GM23248 (cell line): ENCODE results near the gene MAML2. TPM values are rescaled to one million over a fixed set of nuclear protein-coding genes. Genes with fewer than 3 reads are reported as not detected.

Experiments
- DNase-seq: peaks from one replicate; pipeline ENCODE4 v3.0.0-alpha.2; 2015
- H2AFZ ChIP-seq: fragments of 200-600 bp; sonication (generic); 2 replicates; pipeline ENCODE4 v1.6.1; 2016; ENCODE audit warnings: antibody characterized with exemption
- H3F3A ChIP-seq: fragments of 200-600 bp; sonication (generic); 2 replicates; pipeline ENCODE4 v1.6.1; 2016; ENCODE audit warnings: mild to moderate bottlenecking, antibody characterized with exemption, mixed run types; ENCODE audit not compliant: insufficient read depth
- H3K27ac ChIP-seq: fragments of 200-600 bp; sonication (generic); 2 replicates; pipeline ENCODE4 v1.5.1; 2016; ENCODE audit warnings: mild to moderate bottlenecking
- H3K27me3 ChIP-seq: fragments of 200-600 bp; sonication (generic); replicated peaks from 2 replicates; pipeline ENCODE4 v1.6.1; 2016; ENCODE audit warnings: mild to moderate bottlenecking; ENCODE audit not compliant: insufficient read depth
- H3K36me3 ChIP-seq: fragments of 200-600 bp; sonication (generic); 2 replicates; pipeline ENCODE4 v1.6.1; 2016; ENCODE audit warnings: low read depth, mild to moderate bottlenecking
- H3K4me1 ChIP-seq: fragments of 200-600 bp; sonication (generic); 2 replicates; pipeline ENCODE4 v1.6.1; 2016; ENCODE audit warnings: mild to moderate bottlenecking; ENCODE audit not compliant: insufficient read depth
- H3K4me2 ChIP-seq: fragments of 200-600 bp; sonication (generic); one replicate; pipeline ENCODE4 v1.6.1; 2016; ENCODE audit warnings: mild to moderate bottlenecking; ENCODE audit not compliant: unreplicated experiment
- H3K4me3 ChIP-seq: fragments of 200-600 bp; sonication (generic); 2 replicates; pipeline ENCODE4 v1.5.1; 2016; ENCODE audit warnings: mild to moderate bottlenecking
- H3K79me2 ChIP-seq: fragments of 200-600 bp; sonication (generic); 2 replicates; pipeline ENCODE4 v1.6.1; 2016; ENCODE audit warnings: mild to moderate bottlenecking; ENCODE audit not compliant: insufficient read depth
- H3K9ac ChIP-seq: fragments of 200-600 bp; sonication (generic); 2 replicates; pipeline ENCODE4 v1.6.1; 2016; ENCODE audit warnings: mild to moderate bottlenecking
- H3K9me2 ChIP-seq: fragments of 200-600 bp; sonication (generic); 2 replicates; pipeline ENCODE4 v1.6.1; 2016; ENCODE audit warnings: mixed run types, mild to moderate bottlenecking, moderate library complexity; ENCODE audit not compliant: insufficient read depth
- H3K9me3 ChIP-seq: fragments of 200-600 bp; sonication (generic); one replicate; pipeline ENCODE4 v1.6.1; 2017; ENCODE audit warnings: low read depth
- H4K20me1 ChIP-seq: fragments of 200-600 bp; sonication (generic); 2 replicates; pipeline ENCODE4 v1.6.0; 2016; ENCODE audit not compliant: insufficient read depth
- EZH2 ChIP-seq: fragments of 200-600 bp; sonication (generic); IDR thresholded peaks from 2 replicates; pipeline ENCODE4 v1.6.1; 2018; ENCODE audit warnings: antibody characterized with exemption, mild to moderate bottlenecking; ENCODE audit not compliant: insufficient read depth, poor library complexity, severe bottlenecking
- EZH2phosphoT487 ChIP-seq: fragments of 200-600 bp; sonication (generic); IDR thresholded peaks from 2 replicates; pipeline ENCODE4 v1.6.1; 2018; ENCODE audit warnings: antibody characterized with exemption, moderate library complexity, mild to moderate bottlenecking, low read depth; ENCODE audit not compliant: insufficient read depth
- WGBS, 2 experiments: methylation state at CpG; one replicate each; pipeline ENCODE4 v1.1.6; 2015 to 2017; ENCODE audit warnings: low lambda C conversion rate in 2 of 2, low coverage in 1 of 2; ENCODE audit errors: missing lambda C conversion rate in 2 of 2; 5-methylcytosine and 5-hydroxymethylcytosine counted together
- in situ Hi-C: fragments of 300-500 bp; cut with MboI; formaldehyde crosslinking; loops from 2 replicates; pipeline ENCODE4 v1.15.0; 2020
- microRNA counts: library from miRNA; unstranded; fragments of <30 nt; microRNA quantifications from one replicate; lab custom pipeline; 2016
- microRNA-seq: library from miRNA; unstranded; fragments of <30 nt; microRNA quantifications from one replicate; pipeline ENCODE4, GENCODE V29; 2016; ENCODE audit warnings: borderline number of aligned reads
- polyA plus RNA-seq: library from polyadenylated mRNA; unstranded; fragments of >200 nt; fragmentation: Nextera tagmentation; extraction: Ambion mirVana; gene quantifications from 2 replicates; pipeline ENCODE4 v1.2.1, GENCODE V29; 2016
- small RNA-seq: library from RNA; depleted of rRNA; stranded (forward); fragments of <200 nt; gene quantifications from one replicate; pipeline ENCODE3, GENCODE V24; 2014; ENCODE audit warnings: low read depth, low replicate concordance
- total RNA-seq: library from RNA; depleted of rRNA; stranded (reverse); fragments of >200 nt; shearing (Covaris generic); gene quantifications from 2 replicates; pipeline ENCODE4 v1.2.3, GENCODE V29; 2014; rRNA removed

MAML2 gene
- total and polyA plus RNA-seq, 2 experiments from 2014 or later, result 7.4 to 23.7 TPM

- H3K79me2 ChIP-seq, result no peaks in the 10 kb centered on the region
- no peak overlapping the region for H3K4me3 ChIP-seq
- no peaks in the 10 kb centered on the region for H3K9me3 ChIP-seq
- no peak overlapping the region for H3K9ac ChIP-seq
- H3K27ac ChIP-seq, result no peak overlapping the region
- H3F3A ChIP-seq, result no peaks in the 10 kb centered on the region
- H3K4me2 ChIP-seq, result no peak overlapping the region
- TF ChIP-seq EZH2phosphoT487 (no peak), EZH2 (no peak)
- H4K20me1 ChIP-seq, result no peaks in the 10 kb centered on the region
- no peaks in the 10 kb centered on the region for H3K9me2 ChIP-seq
- H3K36me3 ChIP-seq, result no peaks in the 10 kb centered on the region
- in situ Hi-C loops, result no loop called here
- H3K27me3 ChIP-seq, result no peaks in the 10 kb centered on the region
- DNase-seq, result peak; percentile 27
- no peaks in the 10 kb centered on the region for H3K4me1 ChIP-seq
- H2AFZ ChIP-seq, result no peak overlapping the region
These were observed 405.6 kb downstream of the MAML2 start for GRCh38 chr11:95937358-95937757.

DNA sequence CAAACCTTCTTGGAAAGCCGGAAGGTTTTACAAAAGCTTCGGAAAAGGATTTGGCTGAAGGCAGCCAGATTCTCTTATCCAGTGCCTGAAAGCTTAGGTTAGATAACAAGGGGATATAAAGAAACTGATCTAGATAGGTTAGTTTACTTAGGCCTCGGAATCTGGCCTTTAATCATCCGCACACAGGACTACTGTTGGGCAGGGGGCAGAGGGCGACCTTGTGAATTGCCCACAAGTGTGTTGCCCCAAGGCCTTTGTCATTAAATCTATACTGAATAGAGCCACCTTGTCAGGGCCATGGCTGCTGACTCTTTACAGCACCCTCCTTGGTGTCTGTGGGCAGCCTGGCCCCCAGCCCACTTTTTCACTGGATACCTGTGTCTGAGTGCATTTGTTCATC is 409.4 kb downstream of the MAML2 start:
- Histone ChIP-seq H3K79me2 (no peaks in the 10 kb centered on the region), H3K36me3 (no peaks in the 10 kb centered on the region), H3K4me3 (no peak overlapping the region), H3K4me1 (no peaks in the 10 kb centered on the region), H3K27me3 (no peaks in the 10 kb centered on the region), H3K9me2 (no peaks in the 10 kb centered on the region), H3F3A (no peaks in the 10 kb centered on the region), H3K4me2 (no peak overlapping the region), H3K27ac (no peak overlapping the region), H2AFZ (no peak overlapping the region), H4K20me1 (no peaks in the 10 kb centered on the region), H3K9ac (no peak overlapping the region), H3K9me3 (no peaks in the 10 kb centered on the region)
- no peak for DNase-seq
- in situ Hi-C loops, result no loop called here
- no peak for TF ChIP-seq EZH2phosphoT487
- TF ChIP-seq EZH2, result no peak
- WGBS, 2 experiments, result 83 to 88% methylated on average over 5 of the region's 5 CpGs

- 23 to 34% methylated on average over 1 of the region's 1 CpG for WGBS, 2 experiments
These were observed 411.1 kb downstream of the MAML2 start for GRCh38 chr11:95931916-95932315.

GRCh38 chr11:95930948-95931347 is 412.0 kb downstream of the MAML2 start:
- no peaks in the 10 kb centered on the region for H3K79me2 ChIP-seq
- TF ChIP-seq EZH2phosphoT487 (no peak), EZH2 (no peak)
- no peaks in the 10 kb centered on the region for H3K36me3 ChIP-seq

More at GRCh38 chr11:95931916-95932315, 411.1 kb downstream of the MAML2 start:
- no peak for DNase-seq
- H3K79me2 ChIP-seq, result no peaks in the 10 kb centered on the region
- H3K27me3 ChIP-seq, result no peaks in the 10 kb centered on the region
- H3K4me2 ChIP-seq, result no peak overlapping the region
- in situ Hi-C loops, result no loop called here
- H3K27ac ChIP-seq, result no peak overlapping the region
- no peaks in the 10 kb centered on the region for H3K9me3 ChIP-seq
- H3K9me2 ChIP-seq, result no peaks in the 10 kb centered on the region
- TF ChIP-seq EZH2 (no peak), EZH2phosphoT487 (no peak)
- no peaks in the 10 kb centered on the region for H3K4me1 ChIP-seq
- no peaks in the 10 kb centered on the region for H3F3A ChIP-seq
- H4K20me1 ChIP-seq, result no peaks in the 10 kb centered on the region
- H2AFZ ChIP-seq, result no peak overlapping the region
- no peak overlapping the region for H3K9ac ChIP-seq
- H3K36me3 ChIP-seq, result no peaks in the 10 kb centered on the region
- H3K4me3 ChIP-seq, result no peak overlapping the region

GRCh38 chr11:95926726-95927125 is 416.3 kb downstream of the MAML2 start:
- Histone ChIP-seq H3F3A (peaks cover 34% of the 10 kb centered on the region), H3K9ac (no peak overlapping the region), H3K4me3 (no peak overlapping the region), H4K20me1 (no peaks in the 10 kb centered on the region), H3K27ac (no peak overlapping the region), H2AFZ (no peak overlapping the region), H3K4me2 (no peak overlapping the region), H3K27me3 (no peaks in the 10 kb centered on the region), H3K36me3 (no peaks in the 10 kb centered on the region), H3K9me2 (no peaks in the 10 kb centered on the region), H3K9me3 (no peaks in the 10 kb centered on the region), H3K4me1 (peaks cover 17% of the 10 kb centered on the region), H3K79me2 (peaks cover 38% of the 10 kb centered on the region)
- in situ Hi-C loops, result no loop called here
- 100% methylated on average over 1 of the region's 1 CpG for WGBS, 2 experiments
- no peak for DNase-seq
- TF ChIP-seq EZH2phosphoT487, result no peak
- TF ChIP-seq EZH2, result no peak

More at GRCh38 chr11:95930948-95931347, 412.0 kb downstream of the MAML2 start:
- H3K9ac ChIP-seq, result no peak overlapping the region
- no peak overlapping the region for H3K4me3 ChIP-seq
- H3K27ac ChIP-seq, result no peak overlapping the region
- in situ Hi-C loops, result no loop called here
- H3K27me3 ChIP-seq, result no peaks in the 10 kb centered on the region
- 39 to 54% methylated on average over 1 of the region's 1 CpG for WGBS, 2 experiments
- peaks cover 6% of the 10 kb centered on the region; the same call in 1 of the 2 replicates for H3F3A ChIP-seq
- H4K20me1 ChIP-seq, result no peaks in the 10 kb centered on the region
- no peak for DNase-seq
- no peaks in the 10 kb centered on the region for H3K9me2 ChIP-seq
- H3K4me2 ChIP-seq, result no peak overlapping the region
- no peak overlapping the region for H2AFZ ChIP-seq
- H3K9me3 ChIP-seq, result no peaks in the 10 kb centered on the region
- no peaks in the 10 kb centered on the region for H3K4me1 ChIP-seq

MicroRNAs encoded within 50 kb of the gene (microRNA counts, 767-probe panel; counts per million panel counts)
- microRNA hsa-miR-1260b (lab: Ali Mortazavi, UCI), result 447 counts per million, percentile 86 among the panel's probes with 10 or more counts

Small RNA genes lying within 50 kb of the gene (microRNA-seq; reads per million reads assigned to microRNA genes)
- gene MIR1260B, result not detected

Small RNA genes lying within 50 kb of the gene (small RNA-seq; reads per million reads assigned to genes)
- gene MIR1260B, result not detected

Other genes starting within 250 kb of the MAML2 start
- 14.8 and 19.1 TPM in 2 replicates for gene CCDC82, start 46.7 kb upstream of the MAML2 start, total RNA-seq
- gene CCDC82, start 46.7 kb upstream of the MAML2 start, polyA plus RNA-seq, result 27.3 and 33.2 TPM in 2 replicates
- gene JRKL, start 46.8 kb upstream of the MAML2 start, total RNA-seq, result 9.4 and 11.9 TPM in 2 replicates
- 11.2 and 11.7 TPM in 2 replicates for gene JRKL, start 46.8 kb upstream of the MAML2 start, polyA plus RNA-seq